DOHH2 (cell line): Measurements from ENCODE around the gene HK3.

ENCODE experiments used
- H3F3A ChIP-seq: fragments of 200-600 bp; sonication (generic), shearing (Covaris generic); 2 replicates; pipeline ENCODE4 v1.6.0; 2016; ENCODE audit warnings: antibody characterized with exemption, mild to moderate bottlenecking; ENCODE audit not compliant: control insufficient read depth, insufficient read depth
- H3K27ac ChIP-seq: fragments of 200-600 bp; sonication (generic); 2 replicates; pipeline ENCODE4 v1.5.1; 2014; ENCODE audit warnings: low read depth, mild to moderate bottlenecking, low read length, moderate library complexity
- H3K27me3 ChIP-seq: fragments of 200-600 bp; sonication (generic); 2 replicates; pipeline ENCODE4 v1.6.1; 2014; ENCODE audit warnings: mild to moderate bottlenecking, low read length, mixed read lengths; ENCODE audit not compliant: control insufficient read depth
- H3K36me3 ChIP-seq: fragments of 200-600 bp; sonication (generic); 2 replicates; pipeline ENCODE4 v1.6.1; 2014; ENCODE audit warnings: mild to moderate bottlenecking, low read length, moderate library complexity, mixed read lengths; ENCODE audit not compliant: control insufficient read depth
- H3K4me1 ChIP-seq: fragments of 200-600 bp; sonication (generic); 2 replicates; pipeline ENCODE4 v1.6.1; 2014; ENCODE audit warnings: mild to moderate bottlenecking, low read length, mixed read lengths; ENCODE audit not compliant: control insufficient read depth
- H3K4me2 ChIP-seq: fragments of 200-600 bp; sonication (generic); 2 replicates; pipeline ENCODE4 v1.6.0; 2014; ENCODE audit warnings: mild to moderate bottlenecking, low read length, moderate library complexity
- H3K4me3 ChIP-seq: fragments of 200-600 bp; sonication (generic); 2 replicates; pipeline ENCODE4 v1.5.1; 2014; ENCODE audit warnings: mild to moderate bottlenecking, low read length, mixed read lengths
- H3K79me2 ChIP-seq: fragments of 200-600 bp; sonication (generic); 2 replicates; pipeline ENCODE4 v1.6.1; 2014; ENCODE audit warnings: mild to moderate bottlenecking, low read length, mixed read lengths; ENCODE audit not compliant: control insufficient read depth
- H3K9me2 ChIP-seq: fragments of 200-600 bp; sonication (generic); replicated peaks from 2 replicates; pipeline ENCODE4 v1.6.1; 2014; ENCODE audit warnings: mild to moderate bottlenecking, low read length, mixed read lengths; ENCODE audit not compliant: control insufficient read depth
- H3K9me3 ChIP-seq: fragments of 200-600 bp; sonication (generic); 2 replicates; pipeline ENCODE4 v1.6.1; 2014; ENCODE audit warnings: antibody characterized with exemption, low read length, mixed read lengths; ENCODE audit not compliant: control insufficient read depth, insufficient read depth
- H4K20me1 ChIP-seq: fragments of 200-600 bp; sonication (generic); 2 replicates; pipeline ENCODE4 v1.6.0; 2014; ENCODE audit warnings: low read depth, mild to moderate bottlenecking, antibody characterized with exemption, low read length, moderate library complexity; ENCODE audit not compliant: control insufficient read depth, insufficient read depth
- EZH2phosphoT487 ChIP-seq: fragments of 200-600 bp; sonication (generic); IDR thresholded peaks from 2 replicates; pipeline ENCODE4 v1.6.1; 2017; ENCODE audit warnings: borderline replicate concordance, mild to moderate bottlenecking, antibody characterized with exemption, low read length, moderate library complexity, mixed read lengths
- TF ChIP-seq, protein P1 (sequence below): fragments of 200-600 bp; sonication (generic); IDR thresholded peaks from one replicate; pipeline ENCODE4 v1.5.1; 2014; ENCODE audit warnings: antibody characterized with exemption, mild to moderate bottlenecking, low read depth, low read length; ENCODE audit not compliant: poor library complexity, severe bottlenecking

HK3 gene

DNA sequence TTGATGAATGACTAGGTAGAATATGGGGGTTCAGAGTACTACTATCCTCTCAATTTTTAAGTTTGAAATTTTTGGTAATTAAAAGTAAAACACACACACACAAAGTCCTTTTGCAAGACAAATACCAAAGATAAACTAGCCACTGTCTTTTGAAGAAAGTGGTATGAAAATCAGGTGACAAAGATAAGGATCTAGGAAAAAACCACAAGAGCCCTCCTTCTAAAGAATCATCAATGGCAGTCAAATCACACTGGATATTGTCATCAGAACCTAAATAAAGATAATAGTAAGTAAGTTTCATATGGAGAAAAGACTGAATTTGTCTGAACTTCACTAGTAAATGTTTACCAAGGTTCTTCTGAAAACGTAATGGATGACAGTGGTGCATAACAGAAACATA is 30.5 kb upstream of the HK3 start:
- Histone ChIP-seq H4K20me1 (no peaks in the 10 kb centered on the region), H3K4me3 (no peak overlapping the region), H3K79me2 (peaks cover 7% of the 10 kb centered on the region; the same call in 1 of the 2 replicates), H3K4me2 (no peak overlapping the region), H3K4me1 (peaks cover 9% of the 10 kb centered on the region), H3K36me3 (peaks cover 66% of the 10 kb centered on the region), H3K9me2 (no peaks in the 10 kb centered on the region), H3K27ac (no peak overlapping the region), H3F3A (0 out of 2 replicates have a peak, but pooled peaks cover 3% of the 10 kb centered on the region), H3K27me3 (no peaks in the 10 kb centered on the region), H3K9me3 (no peaks in the 10 kb centered on the region)
- TF ChIP-seq, protein P1, sequence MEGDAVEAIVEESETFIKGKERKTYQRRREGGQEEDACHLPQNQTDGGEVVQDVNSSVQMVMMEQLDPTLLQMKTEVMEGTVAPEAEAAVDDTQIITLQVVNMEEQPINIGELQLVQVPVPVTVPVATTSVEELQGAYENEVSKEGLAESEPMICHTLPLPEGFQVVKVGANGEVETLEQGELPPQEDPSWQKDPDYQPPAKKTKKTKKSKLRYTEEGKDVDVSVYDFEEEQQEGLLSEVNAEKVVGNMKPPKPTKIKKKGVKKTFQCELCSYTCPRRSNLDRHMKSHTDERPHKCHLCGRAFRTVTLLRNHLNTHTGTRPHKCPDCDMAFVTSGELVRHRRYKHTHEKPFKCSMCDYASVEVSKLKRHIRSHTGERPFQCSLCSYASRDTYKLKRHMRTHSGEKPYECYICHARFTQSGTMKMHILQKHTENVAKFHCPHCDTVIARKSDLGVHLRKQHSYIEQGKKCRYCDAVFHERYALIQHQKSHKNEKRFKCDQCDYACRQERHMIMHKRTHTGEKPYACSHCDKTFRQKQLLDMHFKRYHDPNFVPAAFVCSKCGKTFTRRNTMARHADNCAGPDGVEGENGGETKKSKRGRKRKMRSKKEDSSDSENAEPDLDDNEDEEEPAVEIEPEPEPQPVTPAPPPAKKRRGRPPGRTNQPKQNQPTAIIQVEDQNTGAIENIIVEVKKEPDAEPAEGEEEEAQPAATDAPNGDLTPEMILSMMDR = no peak
- TF ChIP-seq EZH2phosphoT487 = no peak

DNA sequence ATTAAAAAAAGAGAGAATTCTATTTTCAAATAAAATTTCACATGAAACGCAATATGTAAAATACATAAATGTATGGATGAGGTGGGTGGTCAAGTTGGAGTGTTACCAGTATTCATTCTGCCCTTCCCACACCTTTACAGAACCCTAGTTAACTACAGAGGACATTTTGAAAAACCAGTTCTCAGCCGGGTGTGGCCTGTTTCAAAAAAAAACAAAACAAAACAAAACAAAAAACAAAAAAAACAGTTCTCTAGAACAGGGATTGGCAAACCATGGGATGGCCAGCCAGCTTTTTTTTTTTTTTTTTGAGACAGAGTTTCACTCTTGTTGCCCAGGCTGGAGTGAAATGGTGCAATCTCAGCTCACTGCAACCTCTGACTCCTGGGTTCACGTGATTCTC is 28.4 kb upstream of the HK3 start:
- no peak overlapping the region for H3K4me2 ChIP-seq
- H4K20me1 ChIP-seq = no peaks in the 10 kb centered on the region
- H3K36me3 ChIP-seq = peaks cover 59% of the 10 kb centered on the region
- 0 out of 2 replicates have a peak, but pooled peaks cover 3% of the 10 kb centered on the region for H3F3A ChIP-seq
- H3K27me3 ChIP-seq = no peaks in the 10 kb centered on the region
- TF ChIP-seq EZH2phosphoT487 = no peak
- TF ChIP-seq, protein P1 = no peak
- peaks cover 9% of the 10 kb centered on the region for H3K4me1 ChIP-seq
- H3K9me3 ChIP-seq = no peaks in the 10 kb centered on the region
- no peak overlapping the region for H3K27ac ChIP-seq
- no peak overlapping the region for H3K4me3 ChIP-seq
- H3K79me2 ChIP-seq = peaks cover 7% of the 10 kb centered on the region; the same call in 1 of the 2 replicates
- no peaks in the 10 kb centered on the region for H3K9me2 ChIP-seq

DNA sequence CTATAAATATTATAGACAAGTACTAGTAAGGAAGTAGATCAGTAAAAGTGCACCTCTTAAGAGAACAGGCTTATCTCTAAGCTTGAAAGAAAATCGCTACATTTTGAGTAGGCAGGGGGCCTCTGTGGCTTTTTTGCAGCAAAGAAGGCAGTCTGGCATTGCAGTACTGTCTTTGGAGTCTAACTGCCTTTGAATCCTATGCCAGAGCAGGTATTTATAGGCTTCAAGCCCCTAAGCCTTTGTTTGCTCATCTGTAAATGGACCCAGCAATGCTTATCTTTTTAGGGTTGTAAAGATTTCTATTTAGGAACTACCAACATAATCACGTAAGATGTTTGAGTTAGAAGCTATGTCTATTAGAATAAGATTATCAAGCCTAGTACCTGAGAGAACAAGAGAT is 23.7 kb upstream of the HK3 start:
- Histone ChIP-seq H3K36me3 (peaks cover 64% of the 10 kb centered on the region), H3K4me3 (no peak overlapping the region), H3K9me2 (no peaks in the 10 kb centered on the region), H3K9me3 (no peaks in the 10 kb centered on the region), H3K4me1 (no peaks in the 10 kb centered on the region), H4K20me1 (no peaks in the 10 kb centered on the region; the same call in 1 of the 2 replicates), H3F3A (no peaks in the 10 kb centered on the region), H3K27me3 (no peaks in the 10 kb centered on the region), H3K79me2 (peaks cover 7% of the 10 kb centered on the region; the same call in 1 of the 2 replicates), H3K4me2 (no peak overlapping the region), H3K27ac (no peak overlapping the region)
- TF ChIP-seq EZH2phosphoT487 = no peak
- TF ChIP-seq, protein P1 = no peak
